B cell (primary cell): ENCODE measurements around the gene BICDL1. TPM values are rescaled to one million over a fixed set of nuclear protein-coding genes. Genes with fewer than 3 reads are reported as not detected.

Experiments
- ATAC-seq: fragments of 200-7000 bp; cut with Tn5 transposase; one replicate; pipeline ENCODE4 v1.10.0; 2021; ENCODE audit warnings: low read depth, mild to moderate bottlenecking, moderate number of reproducible peaks, moderate library complexity
- CTCF ChIA-PET: fragments of 350-600 bp; sonication (Branson Sonifier 250); formaldehyde crosslinking; loops from one replicate; lab custom pipeline; 2021; ENCODE audit warnings: antibody characterized with exemption, inconsistent platforms; lab: Charles Lee
- POLR2A ChIA-PET: fragments of 350-600 bp; sonication (Branson Sonifier 250); formaldehyde crosslinking; loops from one replicate; lab custom pipeline; 2021; ENCODE audit warnings: antibody characterized with exemption; lab: Charles Lee
- DNase-seq: peaks from one replicate; pipeline ENCODE4 v3.0.0; 2013
- H2AFZ ChIP-seq: 2 replicates; pipeline ENCODE4 v1.6.1; 2012; ENCODE audit warnings: mild to moderate bottlenecking, low read depth, low read length; ENCODE audit not compliant: insufficient read depth, poor library complexity, severe bottlenecking
- H3K27ac ChIP-seq, 2 donors: 1 replicate in 1 of 2; 2 replicates in 1 of 2; pipeline ENCODE4 v1.5.1; 2012 to 2013; ENCODE audit warnings: low read length in 2 of 2, mild to moderate bottlenecking in 2 of 2, moderate library complexity in 1 of 2
- H3K27me3 ChIP-seq, 4 experiments: fragments of 200-600 bp in 1 of 4; sonication (generic) in 1 of 4; replicated peaks in 1 of 4; 1 replicate in 2 of 4; 2 replicates in 2 of 4; pipeline versions ENCODE4 v1.6.1 to v1.7.0; 2013 to 2016; ENCODE audit warnings: low read length in 3 of 4, mild to moderate bottlenecking in 2 of 4, mixed read lengths in 1 of 4, moderate library complexity in 1 of 4; ENCODE audit not compliant: insufficient read depth in 4 of 4, control insufficient read depth in 3 of 4; ENCODE audit errors: control extremely low read depth in 1 of 4
- H3K36me3 ChIP-seq, 2 experiments: replicated peaks in 1 of 2; 1 replicate in 1 of 2; 2 replicates in 1 of 2; pipeline versions ENCODE4 v1.6.1 to v1.7.1; 2013; ENCODE audit warnings: low read length in 1 of 2; ENCODE audit not compliant: insufficient read depth in 2 of 2, control insufficient read depth in 1 of 2; ENCODE audit errors: control extremely low read depth in 1 of 2, extremely low read depth in 1 of 2
- H3K4me1 ChIP-seq, 2 donors: fragments of 200-600 bp in 1 of 2; sonication (generic) in 1 of 2; 1 replicate in 1 of 2; 2 replicates in 1 of 2; pipeline versions ENCODE4 v1.5.1 to v1.6.1; 2013 to 2017; ENCODE audit warnings: low read length in 2 of 2; ENCODE audit not compliant: control insufficient read depth in 2 of 2, insufficient read depth in 2 of 2
- H3K4me2 ChIP-seq: replicated peaks from 2 replicates; pipeline ENCODE3; 2012; ENCODE audit warnings: mild to moderate bottlenecking, low read depth, low read length; ENCODE audit not compliant: poor library complexity, severe bottlenecking
- H3K4me3 ChIP-seq, 5 experiments: fragments of 200-600 bp in 1 of 5; sonication (generic) in 1 of 5; 1 replicate in 3 of 5; 2 replicates in 2 of 5; pipeline versions ENCODE4 v1.5.1 to v1.7.0; 2011 to 2016; ENCODE audit warnings: low read length in 4 of 5, mild to moderate bottlenecking in 4 of 5, low read depth in 2 of 5, control low read depth in 1 of 5, moderate library complexity in 1 of 5; ENCODE audit not compliant: insufficient read depth in 1 of 5; ENCODE audit errors: control extremely low read depth in 1 of 5, extremely low read depth in 1 of 5
- H3K79me2 ChIP-seq: fragments of 200-600 bp; sonication (generic); one replicate; pipeline ENCODE4 v1.6.0; 2016; ENCODE audit warnings: low read length; ENCODE audit not compliant: control insufficient read depth, insufficient read depth
- H3K9ac ChIP-seq: fragments of 200-600 bp; sonication (generic); 2 replicates; pipeline ENCODE4 v1.6.1; 2017; ENCODE audit warnings: mild to moderate bottlenecking, low read length, moderate library complexity
- H3K9me3 ChIP-seq, 3 donors: one replicate each; pipeline versions ENCODE4 v1.6.1 to v1.7.1; 2013; ENCODE audit warnings: low read length in 2 of 3; ENCODE audit not compliant: control insufficient read depth in 2 of 3, insufficient read depth in 1 of 3; ENCODE audit errors: control extremely low read depth in 1 of 3
- H4K20me1 ChIP-seq: 2 replicates; pipeline ENCODE4 v1.6.0; 2012; ENCODE audit warnings: mild to moderate bottlenecking, low read length; ENCODE audit not compliant: insufficient read depth, control insufficient read depth, poor library complexity, severe bottlenecking
- H3K27ac Mint-ChIP-seq: one replicate; pipeline ENCODE4 v1.8.0; 2021; ENCODE audit warnings: mixed read lengths
- H3K27me3 Mint-ChIP-seq: one replicate; pipeline ENCODE4 v1.8.0; 2021; ENCODE audit warnings: mixed read lengths
- H3K4me1 Mint-ChIP-seq: one replicate; pipeline ENCODE4 v1.8.0; 2021; ENCODE audit warnings: mixed read lengths
- H3K4me3 Mint-ChIP-seq: one replicate; pipeline ENCODE4 v1.8.0; 2021; ENCODE audit warnings: mixed read lengths
- H3K9me3 Mint-ChIP-seq: one replicate; pipeline ENCODE4 v1.8.0; 2022; ENCODE audit warnings: mixed read lengths; ENCODE audit not compliant: insufficient read depth
- EZH2 ChIP-seq: IDR thresholded peaks from 2 replicates; pipeline ENCODE4 v1.6.1; 2012; ENCODE audit warnings: borderline replicate concordance, low read depth, mild to moderate bottlenecking, moderate library complexity, low read length; ENCODE audit not compliant: insufficient read depth, poor library complexity, severe bottlenecking
- WGBS: methylation state at CpG from one replicate; pipeline ENCODE4 v1.1.5; 2013; ENCODE audit warnings: missing lambda C conversion rate; ENCODE audit not compliant: insufficient coverage; 5-methylcytosine and 5-hydroxymethylcytosine counted together
- intact Hi-C: fragments of 100-400 bp; cut with micrococcal nuclease; formaldehyde crosslinking; loops from one replicate; pipeline ENCODE4 v1.10.0; 2022
- polyA plus RNA-seq: library from polyadenylated mRNA; depleted of rRNA; stranded (reverse); fragments of >200 nt; gene quantifications from 2 replicates; pipeline ENCODE4 v1.2.3, GENCODE V29; 2012
- total RNA-seq, 2 donors: library from RNA; stranded (reverse); fragments of 120-200 nt in 1 of 2; gene quantifications; 1 replicate in 1 of 2; 2 replicates in 1 of 2; pipeline versions ENCODE4 v1.2.3 to v1.2.4, GENCODE V29; 2013 to 2022
- TF ChIP-seq, protein P1 (sequence below): fragments of 200-600 bp; IDR thresholded peaks from one replicate; pipeline ENCODE4 v1.8.0; 2022; ENCODE audit warnings: antibody characterized with exemption, mild to moderate bottlenecking

Gene BICDL1
- total and polyA plus RNA-seq, 2 donors (not counting 1 experiment from before 2014, with no cell fraction given), result 15.6 to 41.5 TPM

DNA sequence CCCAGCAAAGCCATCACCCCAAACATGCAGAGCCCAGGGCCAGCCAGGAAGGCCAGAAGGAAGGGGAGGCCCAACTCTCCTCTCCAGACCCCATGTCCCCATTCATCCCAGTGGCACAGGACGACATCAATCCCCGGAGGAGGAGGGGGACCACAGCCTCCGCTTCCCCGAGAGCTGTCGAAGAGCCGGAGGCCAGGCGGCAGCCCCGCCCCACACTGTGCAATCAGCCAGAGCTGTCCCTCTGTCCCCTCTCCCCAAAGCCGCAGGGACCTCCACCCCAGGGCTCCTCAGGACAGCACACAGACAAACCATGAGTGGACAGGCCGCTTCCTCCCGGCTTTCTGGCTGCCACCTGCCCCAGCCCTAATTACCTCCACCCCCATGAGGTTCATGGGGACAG lies 110.7 kb downstream of the BICDL1 start:
- H4K20me1 ChIP-seq, result peaks cover 97% of the 10 kb centered on the region

DNA sequence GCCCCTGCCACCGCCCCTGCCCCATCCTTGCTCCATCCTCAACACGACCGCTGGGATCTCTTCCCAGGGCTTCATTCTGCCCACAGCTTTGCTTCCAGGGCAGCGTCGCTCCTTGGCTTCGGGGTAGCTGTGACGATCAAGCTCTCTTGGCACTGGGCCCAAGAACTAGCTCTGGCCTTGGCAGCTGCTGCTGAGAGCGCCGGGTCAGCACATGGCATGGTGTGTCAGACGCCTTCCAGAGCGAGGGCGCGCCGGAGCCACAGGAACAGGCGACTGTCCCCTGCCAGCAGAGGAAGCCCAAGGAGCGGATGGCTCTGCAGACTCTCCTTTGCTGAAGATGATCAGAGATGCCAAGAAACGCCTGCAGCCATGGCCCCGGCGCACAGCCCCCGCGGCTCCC lies 111.6 kb downstream of the BICDL1 start:
- no peak overlapping the region for H3K27ac Mint-ChIP-seq
- H3K4me3 Mint-ChIP-seq, result no peak overlapping the region
- TF ChIP-seq, protein P1, sequence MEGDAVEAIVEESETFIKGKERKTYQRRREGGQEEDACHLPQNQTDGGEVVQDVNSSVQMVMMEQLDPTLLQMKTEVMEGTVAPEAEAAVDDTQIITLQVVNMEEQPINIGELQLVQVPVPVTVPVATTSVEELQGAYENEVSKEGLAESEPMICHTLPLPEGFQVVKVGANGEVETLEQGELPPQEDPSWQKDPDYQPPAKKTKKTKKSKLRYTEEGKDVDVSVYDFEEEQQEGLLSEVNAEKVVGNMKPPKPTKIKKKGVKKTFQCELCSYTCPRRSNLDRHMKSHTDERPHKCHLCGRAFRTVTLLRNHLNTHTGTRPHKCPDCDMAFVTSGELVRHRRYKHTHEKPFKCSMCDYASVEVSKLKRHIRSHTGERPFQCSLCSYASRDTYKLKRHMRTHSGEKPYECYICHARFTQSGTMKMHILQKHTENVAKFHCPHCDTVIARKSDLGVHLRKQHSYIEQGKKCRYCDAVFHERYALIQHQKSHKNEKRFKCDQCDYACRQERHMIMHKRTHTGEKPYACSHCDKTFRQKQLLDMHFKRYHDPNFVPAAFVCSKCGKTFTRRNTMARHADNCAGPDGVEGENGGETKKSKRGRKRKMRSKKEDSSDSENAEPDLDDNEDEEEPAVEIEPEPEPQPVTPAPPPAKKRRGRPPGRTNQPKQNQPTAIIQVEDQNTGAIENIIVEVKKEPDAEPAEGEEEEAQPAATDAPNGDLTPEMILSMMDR, result no peak
- TF ChIP-seq EZH2, result no peak
- Histone ChIP-seq H3K9ac (no peak overlapping the region), H3K27me3 (no peaks in the 10 kb centered on the region), H2AFZ (no peak overlapping the region), H4K20me1 (peaks cover 97% of the 10 kb centered on the region), H3K27ac (no peak overlapping the region), H3K4me3 (no peak overlapping the region), H3K4me2 (no peak overlapping the region), H3K79me2 (peaks cover 75% of the 10 kb centered on the region), H3K4me1 (no peaks in the 10 kb centered on the region), H3K9me3 (no peaks in the 10 kb centered on the region), H3K36me3 (peaks cover 0 to 86% of the 10 kb centered on the region in 2 experiments)
- no peak for ATAC-seq
- POLR2A ChIA-PET, result no interaction called here
- intact Hi-C loops, result no loop called here
- WGBS, result over 99% methylated on average over 21 of the region's 21 CpGs
- no peaks in the 10 kb centered on the region for H3K27me3 Mint-ChIP-seq
- CTCF ChIA-PET, result no interaction called here
- DNase-seq, result no peak
- H3K9me3 Mint-ChIP-seq, result no peaks in the 10 kb centered on the region
- peaks cover 6% of the 10 kb centered on the region for H3K4me1 Mint-ChIP-seq

More for the DNA sequence above, 110.7 kb downstream of the BICDL1 start:
- CTCF ChIA-PET, result no interaction called here
- POLR2A ChIA-PET, result no interaction called here
- no peak overlapping the region for H3K9ac ChIP-seq
- peaks cover 66% of the 10 kb centered on the region for H3K79me2 ChIP-seq
- no peak overlapping the region for H3K4me2 ChIP-seq
- H3K4me1 ChIP-seq, result no peaks in the 10 kb centered on the region
- H3K27me3 Mint-ChIP-seq, result no peaks in the 10 kb centered on the region
- 97% methylated on average over 11 of the region's 11 CpGs for WGBS
- intact Hi-C loops, result no loop called here
- ATAC-seq (no peak), DNase-seq (no peak)
- peaks cover 6% of the 10 kb centered on the region for H3K4me1 Mint-ChIP-seq
- TF ChIP-seq, protein P1, result no peak
- TF ChIP-seq EZH2, result no peak
- peaks cover 0 to 82% of the 10 kb centered on the region in 2 experiments for H3K36me3 ChIP-seq
- no peaks in the 10 kb centered on the region for H3K9me3 ChIP-seq
- H3K27ac Mint-ChIP-seq, result no peak overlapping the region
- no peak overlapping the region for H3K4me3 ChIP-seq
- H3K27me3 ChIP-seq, result no peaks in the 10 kb centered on the region
- H3K4me3 Mint-ChIP-seq, result no peak overlapping the region
- no peaks in the 10 kb centered on the region for H3K9me3 Mint-ChIP-seq
- H3K27ac ChIP-seq, result no peak overlapping the region
- H2AFZ ChIP-seq, result no peak overlapping the region
